GM12878 (cell line): Measurements from ENCODE around the gene PPP1R13L. TPM values are rescaled to one million over a fixed set of nuclear protein-coding genes. Genes with fewer than 3 reads are reported as not detected.

ENCODE experiments used
- ATAC-seq: fragments of 200-7000 bp; cut with Tn5 transposase; 3 replicates; pipeline ENCODE4 v1.9.1; 2020; ENCODE audit warnings: mild to moderate bottlenecking, moderate library complexity
- BruUV-seq: library from RNA; stranded (reverse); fragments of 400-500 nt; replicated peaks from 2 replicates; lab custom pipeline; 2021; lab: Mats Ljungman, UMichigan
- CTCF ChIA-PET: fragments of 300-600 bp; sonication (Branson Sonifier 250); formaldehyde crosslinking; extraction: SDS; loops from one replicate; lab custom pipeline; 2021; ENCODE audit warnings: inconsistent platforms; lab: Yijun Ruan, JAX
- POLR2A ChIA-PET: fragments of 350-600 bp; formaldehyde crosslinking; extraction: SDS; loops from one replicate; lab custom pipeline; 2021; ENCODE audit warnings: inconsistent platforms; lab: Charles Lee
- RAD21 ChIA-PET: fragments of 300-600 bp; sonication (Branson Sonifier 250); formaldehyde crosslinking; loops from one replicate; lab custom pipeline; 2023; ENCODE audit warnings: antibody characterized with exemption; ENCODE audit not compliant: unreplicated experiment; lab: Charles Lee
- SMC1A ChIA-PET: fragments of 300-600 bp; sonication (Branson Sonifier 250); formaldehyde crosslinking; loops from one replicate; lab custom pipeline; 2023; ENCODE audit not compliant: unreplicated experiment, uncharacterized antibody; lab: Charles Lee
- DNase-seq: peaks from one replicate; pipeline ENCODE4 v3.0.0-alpha.2; 2011; ENCODE audit warnings: low read depth, low spot score
- FAIRE-seq: peaks from 3 replicates; lab custom pipeline; 2011; peaks lifted over from hg19 to GRCh38; lab: Jason Lieb, UNC
- H2AFZ ChIP-seq: 2 replicates; pipeline ENCODE4 v1.6.0; 2011; ENCODE audit warnings: low read depth, low read length, control low read depth; ENCODE audit not compliant: control insufficient read depth
- H3K27ac ChIP-seq: 2 replicates; pipeline ENCODE4 v1.5.1; 2011; ENCODE audit warnings: control low read depth; ENCODE audit not compliant: control insufficient read depth, insufficient read depth
- H3K27me3 ChIP-seq, 2 experiments: replicated peaks in 1 of 2; 2 replicates each; pipeline versions ENCODE4 v1.6.0 to v1.6.1; 2011; ENCODE audit warnings: low read length in 1 of 2; ENCODE audit not compliant: control insufficient read depth in 2 of 2, insufficient read depth in 2 of 2
- H3K36me3 ChIP-seq, 2 experiments: 2 replicates each; pipeline ENCODE4 v1.5.1; 2011; ENCODE audit warnings: low read length in 1 of 2; ENCODE audit not compliant: control insufficient read depth in 2 of 2, insufficient read depth in 2 of 2
- H3K4me1 ChIP-seq: 2 replicates; pipeline ENCODE4 v1.6.1; 2011; ENCODE audit warnings: mild to moderate bottlenecking, low read length, moderate library complexity, mixed read lengths; ENCODE audit not compliant: control insufficient read depth, insufficient read depth
- H3K4me2 ChIP-seq: 2 replicates; pipeline ENCODE4 v1.6.0; 2011; ENCODE audit warnings: control low read depth; ENCODE audit not compliant: control insufficient read depth, insufficient read depth
- H3K4me3 ChIP-seq: fragments of 200-600 bp; sonication (generic); 2 replicates; pipeline ENCODE4 v1.5.1; 2016
- H3K79me2 ChIP-seq: 2 replicates; pipeline ENCODE4 v1.6.0; 2011; ENCODE audit warnings: low read length; ENCODE audit not compliant: control insufficient read depth, insufficient read depth
- H3K9ac ChIP-seq: 2 replicates; pipeline ENCODE4 v1.8.0; 2011; ENCODE audit warnings: low read length, control low read depth, mixed read lengths; ENCODE audit not compliant: control insufficient read depth, insufficient read depth
- H3K9me3 ChIP-seq: replicated peaks from 3 replicates; pipeline ENCODE4 v1.5.1; 2011; ENCODE audit warnings: mild to moderate bottlenecking, low read length; ENCODE audit not compliant: control insufficient read depth, insufficient read depth
- H4K20me1 ChIP-seq: 2 replicates; pipeline ENCODE4 v1.6.0; 2011; ENCODE audit not compliant: control insufficient read depth, insufficient read depth
- BCLAF1 ChIP-seq: fragments of 450-650 bp; IDR thresholded peaks from 2 replicates; pipeline ENCODE4 v1.6.1; 2017; ENCODE audit warnings: antibody characterized with exemption, mild to moderate bottlenecking, moderate library complexity
- BMI1 ChIP-seq: fragments of 450-650 bp; IDR thresholded peaks from 2 replicates; pipeline ENCODE4 v1.6.1; 2016; ENCODE audit warnings: mild to moderate bottlenecking, moderate library complexity, borderline replicate concordance
- CHD2 ChIP-seq: IDR thresholded peaks from 2 replicates; pipeline ENCODE4 v1.6.1; 2011; ENCODE audit warnings: low read depth, low read length, improper control_type of control experiment, borderline replicate concordance
- MLLT1 ChIP-seq: fragments of 450-650 bp; IDR thresholded peaks from 2 replicates; pipeline ENCODE4 v1.6.1; 2016; ENCODE audit warnings: mild to moderate bottlenecking
- MTA3 ChIP-seq: IDR thresholded peaks from 2 replicates; pipeline ENCODE4 v1.6.1; 2012; ENCODE audit warnings: low read length, inconsistent platforms, borderline replicate concordance
- MXI1 ChIP-seq: fragments of 150-350 bp; IDR thresholded peaks from 2 replicates; pipeline ENCODE4 v1.6.1; 2011; ENCODE audit warnings: low read depth, mild to moderate bottlenecking, inconsistent platforms, low read length, improper control_type of control experiment
- PAX5 ChIP-seq: IDR thresholded peaks from 2 replicates; pipeline ENCODE4 v1.6.1; 2011; ENCODE audit warnings: low read depth, low read length, borderline replicate concordance
- POLR2AphosphoS5 ChIP-seq: IDR thresholded peaks from 2 replicates; pipeline ENCODE4 v1.6.1; 2011; ENCODE audit warnings: mild to moderate bottlenecking, low read length, inconsistent platforms
- RBBP5 ChIP-seq: fragments of 200-600 bp; sonication (generic); conservative IDR thresholded peaks from 2 replicates; pipeline ENCODE4 v1.6.1; 2016
- SP1 ChIP-seq: IDR thresholded peaks from one replicate; pipeline ENCODE4 v1.6.1; 2011; ENCODE audit warnings: low read depth, low read length
- TCF3 ChIP-seq: IDR thresholded peaks from 2 replicates; pipeline ENCODE4 v1.6.1; 2012; ENCODE audit warnings: low read depth, mild to moderate bottlenecking, low read length, borderline replicate concordance; ENCODE audit not compliant: insufficient read depth
- WGBS: methylation state at CpG from one replicate; pipeline ENCODE4 v1.1.6; 2016; ENCODE audit warnings: low lambda C conversion rate; ENCODE audit not compliant: insufficient replicate concordance, insufficient coverage; ENCODE audit errors: missing lambda C conversion rate; 5-methylcytosine and 5-hydroxymethylcytosine counted together
- in situ Hi-C: fragments of 300-500 bp; cut with MboI; formaldehyde crosslinking; loops from 9 replicates; pipeline ENCODE4 v1.14.3; 2018; ENCODE audit warnings: mixed read lengths
- intact Hi-C: fragments of 100-400 bp; cut with micrococcal nuclease; formaldehyde crosslinking; loops from one replicate; pipeline ENCODE4 v1.14.2; 2022; ENCODE audit not compliant: unreplicated experiment
- polyA plus RNA-seq, 11 experiments: library from polyadenylated mRNA; depleted of rRNA in 4 of 11; unstranded in 6 of 11; stranded (reverse) in 5 of 11; fragments of >200 nt; fragmentation: Nextera tagmentation in 4 of 11; fragmentation: Illumina TruSeq in 1 of 11; extraction: Ambion mirVana in 4 of 11; extraction: Trizol in 1 of 11; gene quantifications; 1 replicate in 1 of 11; 2 replicates in 10 of 11; pipeline versions ENCODE4 v1.2.1 to v1.2.3, GENCODE V29; 2011 to 2016; ENCODE audit warnings: inconsistent platforms in 2 of 11, missing spikeins in 2 of 11, low read depth in 1 of 11
- total RNA-seq, 4 experiments: library from RNA; depleted of rRNA in 3 of 4; stranded (reverse); fragments of >200 nt in 3 of 4; fragmentation: Illumina TruSeq in 1 of 4; extraction: Trizol in 1 of 4; gene quantifications; 2 replicates each; pipeline versions ENCODE4 v1.2.1 to v1.2.3, GENCODE V29; 2013 to 2021
- TF ChIP-seq, protein P1 (sequence below): IDR thresholded peaks from 2 replicates; pipeline ENCODE4 v1.6.1; 2011; ENCODE audit warnings: borderline replicate concordance, low read depth, mild to moderate bottlenecking, moderate library complexity, low read length; ENCODE audit not compliant: insufficient read depth, poor library complexity, severe bottlenecking

The PPP1R13L gene
- total and polyA plus RNA-seq, 10 of the 15 experiments (the other 5 are each of a cell fraction or from before 2014, with no cell fraction given), result 0.40 to 10.0 (median 2.5) TPM

- ChIA-PET POLR2A (interaction anchor here (0.6 kb wide), 1 partner anchor 143 kb away, joined by 3 read pairs; no protein-coding TSS in a partner anchor), SMC1A (no interaction called here), RAD21 (interaction anchor here (1.9 kb wide), 1 partner anchor 281 kb away, joined by 5 read pairs; no protein-coding TSS in a partner anchor), CTCF (no interaction called here)
- H3K4me1 ChIP-seq, result peaks cover 3% of the 10 kb centered on the region; the same call in 1 of the 2 replicates
- H3K4me3 ChIP-seq, result peak overlapping the region; percentile 1; the same call in 1 of the 2 replicates
- H3K4me2 ChIP-seq, result peak overlapping the region; percentile 70
- H3K9ac ChIP-seq, result no peak overlapping the region
- in situ Hi-C loops, result no loop called here
- BruUV-seq, result no TSS peak
- no peaks in the 10 kb centered on the region for H3K36me3 ChIP-seq
- peak; percentile 30; the same call in 1 of the 2 replicates for TF ChIP-seq TCF3
- no peak for TF ChIP-seq MTA3
- TF ChIP-seq SP1, result no peak
- TF ChIP-seq MLLT1, result no peak
- TF ChIP-seq BMI1, result no peak
- TF ChIP-seq MXI1, result no peak
- no peak for TF ChIP-seq RBBP5
- TF ChIP-seq POLR2AphosphoS5, result no peak
- TF ChIP-seq PAX5, result no peak
- TF ChIP-seq, protein P1, sequence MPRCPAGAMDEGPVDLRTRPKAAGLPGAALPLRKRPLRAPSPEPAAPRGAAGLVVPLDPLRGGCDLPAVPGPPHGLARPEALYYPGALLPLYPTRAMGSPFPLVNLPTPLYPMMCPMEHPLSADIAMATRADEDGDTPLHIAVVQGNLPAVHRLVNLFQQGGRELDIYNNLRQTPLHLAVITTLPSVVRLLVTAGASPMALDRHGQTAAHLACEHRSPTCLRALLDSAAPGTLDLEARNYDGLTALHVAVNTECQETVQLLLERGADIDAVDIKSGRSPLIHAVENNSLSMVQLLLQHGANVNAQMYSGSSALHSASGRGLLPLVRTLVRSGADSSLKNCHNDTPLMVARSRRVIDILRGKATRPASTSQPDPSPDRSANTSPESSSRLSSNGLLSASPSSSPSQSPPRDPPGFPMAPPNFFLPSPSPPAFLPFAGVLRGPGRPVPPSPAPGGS, result peak; percentile 61
- TF ChIP-seq CHD2, result no peak
- TF ChIP-seq BCLAF1, result no peak
- H3K9me3 ChIP-seq, result no peaks in the 10 kb centered on the region
- no peak for FAIRE-seq
- no peak overlapping the region for H2AFZ ChIP-seq
- H3K27ac ChIP-seq, result no peak overlapping the region
- intact Hi-C loops, result no loop called here
- DNase-seq, result no peak
- no peaks in the 10 kb centered on the region for H4K20me1 ChIP-seq
- no peaks in the 10 kb centered on the region for H3K79me2 ChIP-seq
- no peak for ATAC-seq
- H3K27me3 ChIP-seq, result 0 out of 4 replicates have a peak, but pooled peaks cover 0 to 1% of the 10 kb centered on the region in 2 experiments
- 31% methylated on average over 21 of the region's 25 CpGs for WGBS
Observed at GRCh38 chr19:45340899-45341453, 63.9 kb downstream of the PPP1R13L start.
